Activated CD8-positive, alpha-beta memory T cell treated with anti-CD3 and anti-CD28 coated beads, Interleukin-2, amount 50 U/mL, for 24 hours (primary cell): ENCODE measurements around the gene COX7C.
A peak's percentile ranks its signal among the peaks of the same experiment; 100 is the strongest.
"Not testable (repeated sequence)": the region's sequence is repeated elsewhere in the genome, so short reads cannot be mapped to it uniquely, and the experiment has no call there.

Source experiments
- DNase-seq: peaks from one replicate; pipeline ENCODE4 v3.0.0-alpha.2; 2020; ENCODE audit errors: extremely low read depth

The COX7C gene, protein sequence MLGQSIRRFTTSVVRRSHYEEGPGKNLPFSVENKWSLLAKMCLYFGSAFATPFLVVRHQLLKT

DNA sequence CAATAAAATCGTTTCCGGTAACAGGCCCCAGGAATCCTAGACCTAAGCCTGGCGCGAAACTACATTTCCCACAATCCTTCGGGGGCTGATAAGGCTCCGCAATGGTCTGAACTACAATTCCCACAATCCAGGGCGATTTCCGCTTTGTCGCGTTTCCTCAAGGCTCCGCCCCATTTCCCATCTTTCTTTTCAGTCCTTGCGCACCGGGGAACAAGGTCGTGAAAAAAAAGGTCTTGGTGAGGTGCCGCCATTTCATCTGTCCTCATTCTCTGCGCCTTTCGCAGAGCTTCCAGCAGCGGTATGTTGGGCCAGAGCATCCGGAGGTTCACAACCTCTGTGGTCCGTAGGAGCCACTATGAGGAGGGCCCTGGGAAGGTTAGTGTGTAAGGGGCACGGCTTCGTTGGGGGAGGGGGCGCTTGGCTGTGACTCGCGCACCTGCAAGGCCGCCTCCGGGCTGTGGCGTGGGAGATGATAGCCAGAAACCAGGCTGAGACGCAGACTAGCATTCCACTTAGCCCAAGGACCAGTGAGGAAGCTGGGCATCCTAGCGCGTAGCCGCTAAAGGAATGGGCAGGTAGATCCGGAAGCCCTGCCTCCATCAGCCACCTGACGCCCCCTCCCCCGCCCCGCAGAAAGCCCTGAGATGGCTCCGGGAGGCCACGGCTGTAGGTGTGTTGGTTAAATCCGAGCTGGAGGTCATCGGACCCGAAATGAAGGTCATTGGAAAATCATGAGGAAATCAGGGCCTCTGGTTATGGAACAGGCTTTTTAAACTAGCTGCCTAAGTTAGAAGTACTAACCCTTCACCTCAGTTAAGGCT lies at the start of gene COX7C:
COX7C (plus strand) TSS at position 186 of the 821 bp plus-strand sequence; CDS start at position 301, 115 bp downstream.
- peak; percentile 81 for DNase-seq

- not testable (repeated sequence) for DNase-seq
These were observed 48.0 kb upstream of the COX7C start for GRCh38 chr5:86569522-86570426.

DNA sequence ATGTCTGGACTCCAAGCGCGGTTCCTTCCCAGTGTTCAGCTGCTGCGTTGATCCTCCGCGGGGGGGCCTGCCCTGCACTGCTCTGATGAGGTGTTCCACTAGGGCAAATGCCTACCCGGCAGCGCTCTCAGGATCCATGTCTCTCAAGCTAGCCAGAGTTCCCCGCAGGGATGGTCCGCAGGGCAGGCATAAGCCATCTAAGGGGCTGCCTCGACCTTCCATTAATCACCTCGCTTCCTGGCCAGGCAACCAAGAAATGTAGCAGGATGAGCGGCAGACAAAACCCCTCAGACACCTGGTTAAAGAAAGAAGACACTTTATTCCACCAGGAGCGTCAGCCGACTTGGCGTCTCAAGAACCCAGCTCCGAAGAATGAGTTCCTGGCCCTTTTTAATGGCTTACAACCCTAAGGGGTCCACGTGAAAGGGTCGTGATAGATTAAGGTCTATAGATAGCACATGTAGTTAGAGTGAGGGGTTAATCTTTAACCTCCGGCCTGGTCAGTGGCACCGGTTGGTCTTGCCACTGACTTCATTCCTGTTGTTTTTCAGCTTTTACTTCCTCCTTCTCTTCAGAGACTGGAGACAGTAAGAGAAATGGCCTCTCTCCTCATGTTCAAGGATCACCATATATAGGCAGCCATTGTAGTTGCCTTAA lies 47.2 kb upstream of the COX7C start:
- no peak for DNase-seq

- DNase-seq = not testable (repeated sequence)
These were observed 46.6 kb upstream of the COX7C start for GRCh38 chr5:86571109-86571508.

DNA sequence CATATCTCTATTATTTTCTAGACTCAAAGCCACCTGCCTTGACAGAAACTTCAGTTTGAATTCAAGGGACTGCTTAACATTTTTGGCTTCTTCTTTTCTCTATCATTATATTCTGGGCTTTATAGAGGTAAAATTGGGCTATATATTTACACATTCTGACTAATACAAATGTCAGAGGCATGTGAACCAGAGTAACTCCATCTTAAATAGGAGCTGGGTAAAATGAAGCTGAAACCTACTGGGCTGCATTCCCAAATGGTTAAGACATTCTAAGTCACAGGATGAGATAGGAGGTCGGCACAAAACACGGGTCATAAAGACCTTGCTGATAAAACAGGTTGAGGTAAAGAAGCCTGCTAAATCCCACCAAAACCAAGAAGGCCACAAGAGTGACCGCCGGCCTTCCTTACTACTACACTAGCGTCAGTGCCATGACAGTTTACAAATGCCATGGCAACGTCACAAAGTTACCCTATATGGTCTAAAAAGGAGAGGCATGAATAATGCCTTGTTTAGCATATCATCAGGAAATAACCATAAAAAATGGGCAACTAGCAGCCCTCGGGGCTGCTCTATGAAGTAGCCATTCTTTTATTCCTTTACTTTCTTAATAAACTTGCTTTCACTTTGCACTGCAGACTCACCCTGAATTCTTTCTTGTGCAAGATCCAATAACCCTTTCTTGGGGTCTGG lies 44.8 kb upstream of the COX7C start:
- no peak for DNase-seq

DNA sequence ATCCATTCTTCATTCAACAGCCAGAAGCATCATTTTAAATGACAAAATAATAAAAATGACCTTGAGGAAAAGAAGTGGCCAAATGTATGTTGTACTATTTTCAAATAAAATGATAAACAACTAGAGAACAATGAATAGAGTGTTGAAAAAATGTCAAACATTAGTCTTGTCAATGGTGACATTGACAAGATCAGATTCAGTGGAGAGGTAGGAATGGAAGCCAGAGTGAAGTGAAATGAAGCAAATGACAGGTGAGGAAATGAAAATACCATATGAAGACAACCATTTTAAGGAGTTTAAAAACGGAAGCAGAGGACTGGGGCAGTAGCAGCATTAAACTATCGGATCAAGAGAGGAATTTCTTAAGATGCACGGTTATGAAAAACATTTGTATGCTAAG lies 38.2 kb upstream of the COX7C start:
- DNase-seq = no peak

GRCh38 chr5:86596476-86596875 lies 21.3 kb upstream of the COX7C start:
- DNase-seq = no peak

GRCh38 chr5:86605881-86606280 lies 11.9 kb upstream of the COX7C start:
- DNase-seq = no peak

DNA sequence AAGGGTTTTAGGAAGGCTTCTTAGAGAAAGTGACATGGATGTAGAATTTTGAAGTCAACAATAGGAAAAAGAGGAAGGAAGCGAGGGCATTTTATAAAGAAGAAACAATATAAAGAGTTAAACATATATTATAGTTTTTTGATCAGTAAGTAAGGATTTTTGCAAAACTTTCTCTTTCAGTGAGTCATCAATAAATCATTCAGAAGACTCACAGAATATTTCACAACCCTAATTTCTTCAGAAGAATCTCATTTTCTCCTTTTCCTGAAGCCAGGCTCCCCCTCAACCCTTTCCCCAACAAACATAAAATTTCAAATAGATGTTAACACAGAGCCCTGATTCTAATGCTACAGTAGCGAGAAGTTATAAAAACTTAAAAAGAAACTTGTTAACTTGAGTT lies 4.3 kb upstream of the COX7C start:
- no peak for DNase-seq

GRCh38 chr5:86617309-86617755 lies 409 bp upstream of the COX7C start:
- no peak for DNase-seq

DNA sequence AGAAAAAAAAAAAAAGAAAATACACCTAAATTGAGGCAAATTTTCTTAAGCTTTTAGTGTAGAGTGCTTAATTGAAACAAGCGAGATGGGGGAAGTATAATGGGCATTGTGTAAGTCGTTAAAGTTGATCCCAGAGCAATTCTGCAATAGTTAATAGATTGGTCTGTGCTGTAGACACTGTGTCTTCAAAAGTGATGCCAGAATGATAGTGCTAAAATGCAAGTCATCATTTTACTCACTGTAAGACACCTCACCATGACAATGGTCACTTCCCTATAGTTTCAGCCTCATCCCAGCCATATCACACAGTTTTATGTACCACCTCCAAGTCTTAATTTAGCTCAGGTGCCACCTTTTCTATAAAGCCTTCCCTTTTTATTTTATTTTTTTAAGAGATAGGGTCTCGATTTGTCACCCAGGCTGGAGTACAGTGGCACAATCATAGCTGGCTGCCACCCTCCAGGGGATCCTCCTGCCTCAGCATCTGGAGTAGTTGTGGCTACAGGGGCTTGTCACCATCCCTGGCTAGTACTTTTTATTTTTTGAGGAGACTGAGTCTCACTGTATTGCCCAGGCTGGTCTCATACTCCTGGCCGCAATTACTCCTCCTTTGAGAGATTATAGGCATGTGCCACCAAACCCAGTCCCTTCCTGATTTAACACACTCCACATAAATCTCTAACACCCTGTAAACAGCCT lies 6.2 kb downstream of the COX7C start:
- no peak for DNase-seq

DNA sequence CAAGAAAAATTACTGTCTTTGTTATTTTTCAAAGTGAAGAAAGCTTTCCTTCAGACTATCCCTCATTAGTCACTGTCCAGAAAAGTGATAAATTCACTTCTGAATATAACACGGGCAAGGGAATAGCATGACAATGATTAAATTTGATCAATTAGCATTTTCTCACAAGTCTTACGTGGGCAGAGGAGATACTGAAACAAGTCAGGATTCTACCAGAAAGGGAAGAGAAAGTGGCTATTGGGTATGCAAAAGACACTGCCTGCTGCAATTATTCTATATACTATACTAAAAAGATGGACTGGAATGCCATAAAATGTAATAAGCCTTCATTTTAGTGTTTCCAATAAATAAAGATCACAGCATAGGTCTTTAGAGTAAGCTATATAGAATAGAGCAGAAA lies 7.4 kb downstream of the COX7C start:
- no peak for DNase-seq

- no peak for DNase-seq
These were observed 8.4 kb downstream of the COX7C start for GRCh38 chr5:86626149-86626548.

GRCh38 chr5:86631165-86631564 lies 13.4 kb downstream of the COX7C start:
- no peak for DNase-seq

DNA sequence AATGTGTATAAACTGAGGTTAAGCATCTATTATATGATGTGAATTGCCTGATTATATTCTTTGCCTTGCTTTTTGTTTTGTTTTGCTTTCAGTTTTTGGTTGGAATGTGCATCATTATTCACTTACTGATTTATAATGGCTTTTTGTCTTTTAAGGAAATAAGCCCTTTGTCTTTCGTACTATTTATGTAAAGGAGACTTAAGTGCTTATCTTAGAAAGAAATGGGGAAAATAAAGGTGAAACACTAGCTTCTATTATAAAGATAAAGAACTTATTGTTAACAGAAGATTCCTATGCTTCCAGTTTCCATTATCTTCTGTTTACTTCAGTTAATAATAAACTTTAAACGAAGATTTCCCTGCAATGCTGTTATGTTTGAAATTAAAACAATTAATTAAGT lies 23.3 kb downstream of the COX7C start:
- no peak for DNase-seq

- DNase-seq = no peak
These were observed 27.1 kb downstream of the COX7C start for GRCh38 chr5:86644843-86645242.

DNA sequence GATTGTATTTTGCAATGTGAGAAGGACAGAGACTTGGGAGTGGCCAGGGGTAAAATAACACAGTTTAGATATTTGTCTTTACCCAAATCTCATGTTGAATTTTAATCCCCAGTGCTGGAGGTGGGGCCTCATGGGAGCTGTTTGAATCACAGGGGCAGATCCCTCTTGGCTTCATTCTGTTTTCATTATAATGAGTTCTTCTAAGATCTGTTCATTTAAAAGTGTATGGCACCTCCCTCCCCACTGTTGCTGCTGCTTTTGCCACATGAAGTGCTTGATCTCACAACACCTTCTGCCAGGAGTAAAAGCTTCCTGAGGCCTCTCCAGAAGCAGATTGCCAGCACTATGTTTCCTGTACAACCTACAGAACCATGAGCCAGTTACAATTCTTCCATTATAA lies 28.1 kb downstream of the COX7C start:
- no peak for DNase-seq

DNA sequence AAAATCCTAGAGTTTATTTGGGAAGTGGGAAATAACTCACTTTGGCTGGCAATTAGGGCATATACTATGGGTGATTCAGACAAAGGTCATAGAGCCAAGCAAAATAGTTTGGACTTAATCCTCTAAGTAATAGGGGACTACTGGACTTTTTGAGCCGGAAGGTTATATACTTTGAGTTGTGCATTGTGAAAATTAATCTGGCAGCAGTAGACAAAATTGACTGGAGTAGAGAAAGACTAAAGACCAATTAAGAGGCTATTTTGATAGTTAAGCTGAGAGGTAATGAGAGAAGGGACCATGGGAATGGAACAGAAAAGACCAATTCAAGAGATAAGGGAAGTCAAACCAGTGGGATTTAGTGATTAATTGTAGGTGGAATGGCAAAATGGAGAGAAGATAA lies 28.9 kb downstream of the COX7C start:
- no peak for DNase-seq

DNA sequence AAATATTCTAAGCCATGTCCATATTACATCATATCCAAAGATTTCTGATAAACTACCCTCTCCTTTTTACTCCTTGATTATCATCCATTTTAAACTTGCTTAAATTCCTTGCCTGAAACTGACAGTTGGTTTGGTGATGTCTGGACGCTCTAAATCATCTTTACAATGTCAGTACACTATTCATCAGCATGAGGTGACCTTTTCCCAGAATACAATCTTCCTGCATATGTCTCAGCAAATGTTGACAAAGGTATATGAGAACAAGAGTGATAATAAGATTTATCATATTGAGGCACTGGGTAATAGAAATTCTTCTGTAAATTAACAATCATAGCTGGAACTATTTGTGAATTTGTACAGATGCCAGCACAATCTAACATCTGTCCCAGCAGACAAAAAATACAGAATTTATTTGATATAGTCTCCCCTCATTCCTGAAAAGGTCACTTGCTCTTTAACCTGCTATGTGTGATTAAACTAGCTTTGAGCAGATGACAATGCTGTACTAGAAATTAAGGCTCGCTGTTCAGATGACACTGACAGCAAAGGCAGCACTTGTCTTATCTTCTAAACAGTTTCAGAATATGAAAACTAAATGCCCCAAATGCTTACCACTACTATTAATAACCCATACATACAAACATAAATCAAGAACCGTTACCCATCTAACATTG lies 32.2 kb downstream of the COX7C start:
- DNase-seq = no peak

DNA sequence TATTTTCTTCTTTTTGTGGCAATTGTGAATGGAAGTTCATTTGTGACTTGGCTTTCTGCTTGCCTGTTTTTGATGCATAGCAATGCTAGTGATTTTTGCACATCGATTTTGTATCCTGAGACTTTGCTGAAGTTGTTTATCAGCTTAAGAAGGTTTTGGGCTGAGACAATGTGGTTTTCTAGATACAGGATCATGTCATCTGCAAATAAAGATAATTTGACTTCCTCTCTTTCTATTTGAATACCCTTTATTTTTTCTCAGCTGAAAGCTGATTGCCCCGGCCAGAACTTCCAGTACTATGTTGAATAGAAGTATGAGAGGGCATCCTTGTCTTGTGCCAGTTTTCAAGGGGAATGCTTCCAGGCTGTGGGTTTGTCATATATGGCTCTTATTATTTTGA lies 43.0 kb downstream of the COX7C start:
- DNase-seq = not testable (repeated sequence)
